SKM-1 treated with dmso at 0.1 percent for 144 hours (cell line): ENCODE measurements around the gene GNAZ.

Source experiments
- DNase-seq: peaks from one replicate; lab custom pipeline; 2025; ENCODE audit not compliant: unreplicated experiment; lab: John Stamatoyannopoulos, UW

The GNAZ gene

GRCh38 chr22:23091760-23092159 lies 21.4 kb downstream of the GNAZ start:
- DNase-seq, result no peak

GRCh38 chr22:23092217-23092955 lies 22.1 kb downstream of the GNAZ start:
- no peak for DNase-seq

- DNase-seq, result no peak
These were observed 22.9 kb downstream of the GNAZ start for GRCh38 chr22:23093051-23093788.

- no peak for DNase-seq
These were observed 23.9 kb downstream of the GNAZ start for GRCh38 chr22:23094260-23094659.

- no peak for DNase-seq
These were observed 24.7 kb downstream of the GNAZ start for GRCh38 chr22:23094695-23095681.

GRCh38 chr22:23095733-23096342 lies 25.5 kb downstream of the GNAZ start:
- DNase-seq, result no peak

- no peak for DNase-seq
These were observed 27.3 kb downstream of the GNAZ start for GRCh38 chr22:23097412-23098229.

- no peak for DNase-seq
These were observed 27.9 kb downstream of the GNAZ start for GRCh38 chr22:23098230-23098705.

GRCh38 chr22:23098718-23099530 lies 28.6 kb downstream of the GNAZ start:
- no peak for DNase-seq

- DNase-seq, result no peak
These were observed 29.1 kb downstream of the GNAZ start for GRCh38 chr22:23099531-23099804.

GRCh38 chr22:23100124-23100801 lies 29.9 kb downstream of the GNAZ start:
- DNase-seq, result no peak

- no peak for DNase-seq
These were observed 31.2 kb downstream of the GNAZ start for GRCh38 chr22:23101524-23101923.

- no peak for DNase-seq
These were observed 31.8 kb downstream of the GNAZ start for GRCh38 chr22:23102002-23102655.

GRCh38 chr22:23102776-23103175 lies 32.5 kb downstream of the GNAZ start:
- DNase-seq, result no peak

- no peak for DNase-seq
These were observed 33.1 kb downstream of the GNAZ start for GRCh38 chr22:23103199-23103954.

- DNase-seq, result no peak
These were observed 34.1 kb downstream of the GNAZ start for GRCh38 chr22:23104187-23104971.

- no peak for DNase-seq
These were observed 35.0 kb downstream of the GNAZ start for GRCh38 chr22:23105304-23105703.
